H9 (cell line): ENCODE measurements around the gene MYO7A. TPM values are rescaled to one million over a fixed set of nuclear protein-coding genes. Genes with fewer than 3 reads are reported as not detected.
A peak's percentile ranks its signal among the peaks of the same experiment; 100 is the strongest.

Experiments
- DNase-seq: peaks from one replicate; pipeline ENCODE4 v3.0.0-alpha.2; 2017
- H2AFZ ChIP-seq: one replicate; pipeline ENCODE4 v1.6.1; 2013; ENCODE audit warnings: mild to moderate bottlenecking, low read length, control low read depth, moderate library complexity
- H2AK5ac ChIP-seq: 2 replicates; pipeline ENCODE4 v1.6.1; 2013; ENCODE audit warnings: low read length, control low read depth, mixed read lengths; ENCODE audit not compliant: insufficient read length
- H2BK120ac ChIP-seq: one replicate; pipeline ENCODE4 v1.6.1; 2013; ENCODE audit warnings: low read depth, mild to moderate bottlenecking, low read length, control low read depth, inconsistent platforms; ENCODE audit not compliant: poor library complexity, severe bottlenecking
- H2BK12ac ChIP-seq: 2 replicates; pipeline ENCODE4 v1.6.1; 2013; ENCODE audit warnings: low read length, control low read depth, mixed read lengths, low read depth; ENCODE audit not compliant: insufficient read length
- H2BK15ac ChIP-seq: 2 replicates; pipeline ENCODE4 v1.6.1; 2013; ENCODE audit warnings: low read depth, low read length, control low read depth
- H2BK20ac ChIP-seq: one replicate; pipeline ENCODE4 v1.6.1; 2013; ENCODE audit warnings: low read depth, mild to moderate bottlenecking, low read length, control low read depth, inconsistent platforms; ENCODE audit not compliant: poor library complexity, severe bottlenecking
- H2BK5ac ChIP-seq: 2 replicates; pipeline ENCODE4 v1.6.1; 2013; ENCODE audit warnings: low read length, control low read depth, mixed read lengths; ENCODE audit not compliant: insufficient read length
- H3K14ac ChIP-seq: 2 replicates; pipeline ENCODE4 v1.6.1; 2013; ENCODE audit warnings: low read length, control low read depth; ENCODE audit not compliant: insufficient read depth
- H3K18ac ChIP-seq: 2 replicates; pipeline ENCODE4 v1.6.1; 2013; ENCODE audit warnings: low read depth, mild to moderate bottlenecking, mixed read lengths, low read length, control low read depth; ENCODE audit not compliant: insufficient read length
- H3K23ac ChIP-seq: 2 replicates; pipeline ENCODE4 v1.6.1; 2013; ENCODE audit warnings: low read length, control low read depth, mixed read lengths, low read depth; ENCODE audit not compliant: insufficient read length
- H3K23me2 ChIP-seq: 2 replicates; pipeline ENCODE4 v1.6.1; 2013; ENCODE audit warnings: low read depth, mild to moderate bottlenecking, mixed read lengths, low read length, control low read depth; ENCODE audit not compliant: insufficient read length, poor library complexity, severe bottlenecking
- H3K27ac ChIP-seq: 2 replicates; pipeline ENCODE4 v1.5.1; 2013; ENCODE audit warnings: low read length, control low read depth, mixed read lengths, low read depth; ENCODE audit not compliant: insufficient read length
- H3K27me3 ChIP-seq: 2 replicates; pipeline ENCODE4 v1.6.1; 2013; ENCODE audit warnings: low read length, control low read depth, inconsistent platforms; ENCODE audit not compliant: insufficient read depth
- H3K4ac ChIP-seq: 2 replicates; pipeline ENCODE4 v1.6.1; 2013; ENCODE audit warnings: low read depth, mild to moderate bottlenecking, control low read depth, inconsistent platforms, low read length, moderate library complexity
- H3K4me1 ChIP-seq: 2 replicates; pipeline ENCODE4 v1.6.1; 2013; ENCODE audit warnings: low read length, control low read depth, inconsistent platforms; ENCODE audit not compliant: insufficient read depth
- H3K4me2 ChIP-seq: 2 replicates; pipeline ENCODE4 v1.6.1; 2013; ENCODE audit warnings: low read length, control low read depth, mixed read lengths; ENCODE audit not compliant: insufficient read length, insufficient read depth
- H3K56ac ChIP-seq: 2 replicates; pipeline ENCODE4 v1.6.1; 2013; ENCODE audit warnings: low read depth, mild to moderate bottlenecking, mixed read lengths, low read length, control low read depth; ENCODE audit not compliant: insufficient read length
- H3K79me1 ChIP-seq: 2 replicates; pipeline ENCODE4 v1.6.1; 2013; ENCODE audit warnings: low read depth, mild to moderate bottlenecking, moderate library complexity, low read length, control low read depth, inconsistent platforms; ENCODE audit not compliant: insufficient read depth, poor library complexity, severe bottlenecking
- H3K79me2 ChIP-seq: 2 replicates; pipeline ENCODE4 v1.6.1; 2013; ENCODE audit warnings: low read length, control low read depth, inconsistent platforms; ENCODE audit not compliant: insufficient read depth
- H3K9ac ChIP-seq: 2 replicates; pipeline ENCODE4 v1.6.1; 2013; ENCODE audit warnings: low read length, control low read depth, mixed read lengths; ENCODE audit not compliant: insufficient read length; ENCODE audit errors: extremely low read depth
- H3K9me3 ChIP-seq: one replicate; pipeline ENCODE4 v1.6.1; 2013; ENCODE audit warnings: low read depth, low read length, inconsistent platforms; ENCODE audit not compliant: control insufficient read depth
- H3T11ph ChIP-seq: one replicate; pipeline ENCODE4 v1.6.1; 2013; ENCODE audit warnings: mild to moderate bottlenecking, low read length, control low read depth, inconsistent platforms
- H4K20me1 ChIP-seq: one replicate; pipeline ENCODE4 v1.6.1; 2013; ENCODE audit not compliant: control insufficient read depth, insufficient read length, insufficient read depth
- H4K5ac ChIP-seq: 2 replicates; pipeline ENCODE4 v1.6.1; 2013; ENCODE audit warnings: low read depth, mild to moderate bottlenecking, mixed read lengths, low read length, control low read depth; ENCODE audit not compliant: insufficient read length
- H4K8ac ChIP-seq: replicated peaks from 2 replicates; pipeline ENCODE4 v1.6.1; 2013; ENCODE audit warnings: low read length, control low read depth, mixed read lengths, low read depth; ENCODE audit not compliant: insufficient read length
- H4K91ac ChIP-seq: 2 replicates; pipeline ENCODE4 v1.6.1; 2013; ENCODE audit warnings: low read depth, mild to moderate bottlenecking, moderate library complexity, mixed read lengths, low read length, control low read depth; ENCODE audit not compliant: insufficient read length
- H3K27ac Mint-ChIP-seq, 3 experiments: 2 replicates in 2 of 3; 3 replicates in 1 of 3; pipeline ENCODE4 v1.8.0; 2020 to 2021; ENCODE audit warnings: mixed read lengths in 3 of 3, mild to moderate bottlenecking in 1 of 3, moderate library complexity in 1 of 3
- H3K27me3 Mint-ChIP-seq: 2 replicates; pipeline ENCODE4 v1.8.0; 2021; ENCODE audit warnings: low read depth, mild to moderate bottlenecking, moderate library complexity, mixed read lengths
- H3K36me3 Mint-ChIP-seq, 3 experiments: 2 replicates in 2 of 3; 3 replicates in 1 of 3; pipeline ENCODE4 v1.8.0; 2020 to 2021; ENCODE audit warnings: low read depth in 3 of 3, mixed read lengths in 3 of 3; ENCODE audit not compliant: insufficient read depth in 1 of 3
- H3K4me1 Mint-ChIP-seq, 2 experiments: 2 replicates each; pipeline ENCODE4 v1.8.0; 2020; ENCODE audit warnings: mixed read lengths in 2 of 2
- H3K4me3 Mint-ChIP-seq, 2 experiments: 2 replicates in 1 of 2; 3 replicates in 1 of 2; pipeline ENCODE4 v1.8.0; 2020 to 2021; ENCODE audit warnings: mild to moderate bottlenecking in 2 of 2, mixed read lengths in 2 of 2, moderate library complexity in 1 of 2
- H3K9me3 Mint-ChIP-seq, 2 experiments: 2 replicates in 1 of 2; 3 replicates in 1 of 2; pipeline ENCODE4 v1.8.0; 2020; ENCODE audit warnings: mild to moderate bottlenecking in 2 of 2, mixed read lengths in 2 of 2, moderate library complexity in 1 of 2
- CTCF ChIP-seq: fragments of 200-600 bp; sonication (generic); conservative IDR thresholded peaks from 3 replicates; pipeline ENCODE4 v1.8.0; 2021; ENCODE audit warnings: antibody characterized with exemption, mild to moderate bottlenecking
- WGBS: extraction: QIAGEN DNeasy Blood & Tissue Kit; methylation state at CpG from one replicate; pipeline ENCODE4 v1.1.7; 2013; ENCODE audit warnings: missing lambda C conversion rate, low lambda C conversion rate, mixed read lengths; ENCODE audit not compliant: insufficient read length; ENCODE audit errors: extremely low coverage; 5-methylcytosine and 5-hydroxymethylcytosine counted together
- total RNA-seq: library from RNA; stranded (reverse); gene quantifications from 2 replicates; pipeline ENCODE4 v1.2.1, GENCODE V29; 2021

The MYO7A gene
- total RNA-seq, 1 experiment from 2014 or later: 1.6 TPM

GRCh38 chr11:77252555-77253270 is 124.7 kb downstream of the MYO7A start:
- Histone ChIP-seq H4K20me1 (no peaks in the 10 kb centered on the region), H4K91ac (no peak overlapping the region), H3K23me2 (no peaks in the 10 kb centered on the region), H2BK20ac (no peak overlapping the region), H4K8ac (no peak overlapping the region), H3K27me3 (no peaks in the 10 kb centered on the region; the same call in 1 of the 2 replicates), H3T11ph (no peak overlapping the region), H2AFZ (no peak overlapping the region), H3K14ac (no peak overlapping the region), H2BK120ac (no peak overlapping the region), H3K4ac (no peak overlapping the region), H2AK5ac (no peak overlapping the region), H3K9ac (no peak overlapping the region), H2BK15ac (no peak overlapping the region), H3K4me2 (no peak overlapping the region), H3K23ac (no peak overlapping the region), H4K5ac (no peak overlapping the region), H3K4me1 (no peaks in the 10 kb centered on the region), H3K27ac (no peak overlapping the region), H3K79me2 (no peaks in the 10 kb centered on the region), H2BK5ac (no peak overlapping the region), H3K9me3 (no peaks in the 10 kb centered on the region), H2BK12ac (no peak overlapping the region), H3K18ac (no peak overlapping the region), H3K56ac (no peak overlapping the region), H3K79me1 (no peaks in the 10 kb centered on the region)
- H3K9me3 Mint-ChIP-seq: no peaks in the 10 kb centered on the region
- H3K27ac Mint-ChIP-seq: 0 out of 7 replicates have a peak overlapping the region, but pooled peaks of 1 of the 3 experiments have one; percentile 16
- no peaks in the 10 kb centered on the region for H3K27me3 Mint-ChIP-seq
- WGBS: no CpG with 5 or more reads among the region's 3 CpGs
- H3K4me3 Mint-ChIP-seq: no peak overlapping the region
- no peaks in the 10 kb centered on the region; a peak in 1 of 7 replicates for H3K36me3 Mint-ChIP-seq
- no peak for DNase-seq
- H3K4me1 Mint-ChIP-seq: no peaks in the 10 kb centered on the region
- TF ChIP-seq CTCF: no peak
